ENCODE data around the gene FOXP1.

DNA sequence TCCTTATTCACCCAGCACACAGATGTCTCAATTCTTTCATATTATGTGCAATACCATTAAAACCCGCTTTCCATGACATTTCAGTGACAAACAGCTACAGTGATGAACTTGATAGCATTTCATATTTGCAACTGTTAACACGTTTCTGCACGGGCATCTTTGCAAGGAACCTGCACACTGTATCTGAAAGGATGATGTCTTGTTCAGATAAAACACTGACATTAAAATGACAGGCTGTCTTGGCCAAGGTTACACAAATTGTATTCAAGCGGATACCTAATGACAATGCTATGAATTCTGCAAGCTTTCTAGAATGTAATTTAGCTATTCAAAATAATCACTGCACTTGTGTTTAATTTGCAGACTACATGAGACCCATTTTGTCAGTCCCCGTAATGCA is 529.2 kb downstream of the FOXP1 start:
- TF ChIP-seq, protein P1, sequence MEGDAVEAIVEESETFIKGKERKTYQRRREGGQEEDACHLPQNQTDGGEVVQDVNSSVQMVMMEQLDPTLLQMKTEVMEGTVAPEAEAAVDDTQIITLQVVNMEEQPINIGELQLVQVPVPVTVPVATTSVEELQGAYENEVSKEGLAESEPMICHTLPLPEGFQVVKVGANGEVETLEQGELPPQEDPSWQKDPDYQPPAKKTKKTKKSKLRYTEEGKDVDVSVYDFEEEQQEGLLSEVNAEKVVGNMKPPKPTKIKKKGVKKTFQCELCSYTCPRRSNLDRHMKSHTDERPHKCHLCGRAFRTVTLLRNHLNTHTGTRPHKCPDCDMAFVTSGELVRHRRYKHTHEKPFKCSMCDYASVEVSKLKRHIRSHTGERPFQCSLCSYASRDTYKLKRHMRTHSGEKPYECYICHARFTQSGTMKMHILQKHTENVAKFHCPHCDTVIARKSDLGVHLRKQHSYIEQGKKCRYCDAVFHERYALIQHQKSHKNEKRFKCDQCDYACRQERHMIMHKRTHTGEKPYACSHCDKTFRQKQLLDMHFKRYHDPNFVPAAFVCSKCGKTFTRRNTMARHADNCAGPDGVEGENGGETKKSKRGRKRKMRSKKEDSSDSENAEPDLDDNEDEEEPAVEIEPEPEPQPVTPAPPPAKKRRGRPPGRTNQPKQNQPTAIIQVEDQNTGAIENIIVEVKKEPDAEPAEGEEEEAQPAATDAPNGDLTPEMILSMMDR (IDR thresholded peaks at IDR 0.05), result no peak
- TF ChIP-seq POLR2AphosphoS5 (IDR thresholded peaks at IDR 0.05) (no peak), EP300 (IDR thresholded peaks at IDR 0.05) (no peak)
